NCI-H2196 treated with DMSO at 0.1 percent for 48 hours (cell line): Measurements from ENCODE around the gene WDFY1.

Experiments
- DNase-seq: peaks from one replicate; lab custom pipeline; 2025; ENCODE audit not compliant: unreplicated experiment; lab: John Stamatoyannopoulos, UW

WDFY1 gene

GRCh38 chr2:223930103-223930976 is 14.8 kb downstream of the WDFY1 start:
- no peak for DNase-seq

DNA sequence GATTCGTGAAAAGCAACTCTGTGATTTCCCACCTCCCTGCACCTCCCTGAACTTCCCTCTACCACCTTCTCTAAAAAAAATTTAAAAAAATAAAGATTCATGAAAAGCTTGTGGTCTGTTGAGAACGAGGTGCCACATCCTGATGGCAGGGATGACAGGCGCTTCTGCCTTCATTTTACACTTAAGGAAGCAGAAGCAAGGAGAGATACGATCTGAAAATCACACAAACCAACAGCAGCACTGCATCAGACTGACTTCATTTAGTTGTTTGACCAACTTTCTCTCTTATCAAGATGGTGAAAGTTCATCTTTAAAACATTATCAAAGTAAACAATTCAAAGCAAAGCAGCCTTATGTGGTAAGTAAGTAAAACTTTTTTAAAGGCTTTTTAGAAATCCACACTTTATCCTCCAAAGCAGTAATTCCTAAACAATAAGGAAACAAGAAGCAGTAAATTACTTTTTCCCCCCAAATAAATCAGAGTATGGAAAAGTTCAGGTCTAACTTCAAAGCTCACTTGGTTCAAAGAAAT is 15.5 kb downstream of the WDFY1 start:
- DNase-seq = no peak

DNA sequence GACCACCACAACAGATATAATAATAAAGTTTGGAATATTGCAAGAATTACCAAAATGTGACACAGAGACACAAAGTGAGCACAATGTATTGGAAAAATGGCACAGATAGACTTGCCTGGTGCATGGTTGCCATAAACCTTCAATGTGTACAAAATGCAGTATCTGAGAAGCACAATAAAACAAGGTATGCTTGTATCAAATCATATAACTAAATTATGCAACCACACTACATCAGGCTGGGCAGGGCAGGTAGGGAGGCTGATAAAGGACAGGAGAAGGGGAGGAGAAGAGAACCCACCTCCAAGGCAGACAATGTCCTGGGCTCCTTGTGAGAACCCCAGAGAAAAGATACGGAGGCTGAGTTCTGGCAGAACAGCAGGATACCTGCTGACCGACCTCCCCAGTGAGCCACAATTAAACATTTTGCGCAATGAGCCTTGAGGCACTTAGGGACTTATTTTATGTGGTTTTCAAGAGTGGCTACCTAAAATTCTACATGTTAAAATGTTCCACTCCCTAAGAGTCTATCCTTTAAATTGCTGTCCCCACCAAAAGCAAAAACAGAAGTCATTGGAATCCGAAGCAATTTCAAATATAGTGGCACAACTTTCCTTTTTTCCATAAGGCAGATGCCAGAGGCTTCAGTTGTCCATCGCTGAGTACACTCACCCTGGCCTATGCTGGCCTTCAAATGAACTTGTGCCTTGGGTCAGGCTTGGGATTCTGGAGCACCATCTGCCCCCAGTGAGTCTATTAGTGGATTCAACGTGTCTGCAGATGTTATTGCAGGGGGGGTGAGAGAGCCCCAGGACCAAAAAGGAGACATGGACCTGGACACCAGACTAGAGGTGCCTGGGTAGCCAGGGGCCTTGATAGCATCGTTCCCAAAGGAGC is 16.8 kb downstream of the WDFY1 start:
- no peak for DNase-seq

GRCh38 chr2:223925106-223925505 is 20.0 kb downstream of the WDFY1 start:
- no peak for DNase-seq

DNA sequence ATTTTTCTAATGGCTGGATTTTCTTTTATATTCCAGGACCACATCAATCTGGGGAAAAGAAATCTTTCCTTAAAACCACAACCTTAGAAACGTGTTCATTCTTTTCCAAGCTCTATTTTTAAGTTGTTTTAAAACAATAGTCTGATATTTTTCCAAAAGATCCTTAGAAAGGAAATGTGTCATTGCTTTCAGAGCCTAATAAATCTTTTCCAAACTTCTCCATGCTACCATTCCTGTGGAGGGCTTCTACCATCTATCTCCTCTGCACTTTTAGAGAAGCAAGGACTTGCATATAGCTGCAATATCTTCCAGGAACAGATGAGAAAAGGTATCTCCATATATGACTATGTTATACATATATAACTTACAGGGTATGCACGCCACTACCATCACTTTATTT is 21.2 kb downstream of the WDFY1 start:
- no peak for DNase-seq

- DNase-seq = no peak
Observed at GRCh38 chr2:223922308-223922707, 22.8 kb downstream of the WDFY1 start.

DNA sequence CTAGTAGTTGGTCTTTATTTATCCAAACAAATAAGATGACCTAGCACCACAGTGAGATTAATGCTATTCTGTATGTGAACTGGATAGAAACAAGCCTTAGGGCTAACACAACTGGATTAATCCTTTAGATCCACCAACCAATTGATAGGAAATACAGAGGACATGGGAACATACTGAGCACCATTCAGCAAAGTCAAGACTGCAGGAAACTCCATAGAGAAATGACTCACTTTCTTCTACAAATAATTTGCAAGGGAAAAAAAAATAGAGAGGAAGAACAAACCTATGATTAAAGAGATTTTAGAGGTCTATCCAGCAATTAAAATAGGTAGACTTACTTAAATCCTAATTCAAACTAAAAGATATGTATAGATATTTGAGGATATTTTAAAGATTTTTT is 23.9 kb downstream of the WDFY1 start:
- no peak for DNase-seq

- no peak for DNase-seq
Observed at GRCh38 chr2:223920109-223920508, 25.0 kb downstream of the WDFY1 start.

DNA sequence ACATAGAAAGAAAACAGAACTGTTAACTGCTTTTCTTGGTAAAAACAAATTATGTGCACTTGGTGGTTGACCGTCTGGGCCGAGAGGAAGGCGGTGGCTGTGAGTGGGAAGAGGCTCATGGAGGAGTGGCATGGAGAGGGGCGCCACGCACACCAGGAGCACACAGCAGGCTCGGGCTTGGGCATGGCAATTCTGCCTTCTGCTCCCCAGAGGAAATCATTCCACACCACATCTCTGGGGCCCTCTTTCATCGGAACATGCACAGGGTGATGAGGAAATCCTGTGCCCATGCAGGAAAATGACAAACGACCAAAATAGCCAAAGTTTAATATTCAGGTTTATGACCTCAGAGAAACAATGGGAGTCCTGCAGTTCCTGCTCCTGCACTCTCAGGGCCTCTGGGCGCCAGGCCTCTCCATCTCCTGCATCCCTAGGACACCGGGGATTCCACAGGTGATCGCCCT is 26.4 kb downstream of the WDFY1 start:
- DNase-seq = no peak

DNA sequence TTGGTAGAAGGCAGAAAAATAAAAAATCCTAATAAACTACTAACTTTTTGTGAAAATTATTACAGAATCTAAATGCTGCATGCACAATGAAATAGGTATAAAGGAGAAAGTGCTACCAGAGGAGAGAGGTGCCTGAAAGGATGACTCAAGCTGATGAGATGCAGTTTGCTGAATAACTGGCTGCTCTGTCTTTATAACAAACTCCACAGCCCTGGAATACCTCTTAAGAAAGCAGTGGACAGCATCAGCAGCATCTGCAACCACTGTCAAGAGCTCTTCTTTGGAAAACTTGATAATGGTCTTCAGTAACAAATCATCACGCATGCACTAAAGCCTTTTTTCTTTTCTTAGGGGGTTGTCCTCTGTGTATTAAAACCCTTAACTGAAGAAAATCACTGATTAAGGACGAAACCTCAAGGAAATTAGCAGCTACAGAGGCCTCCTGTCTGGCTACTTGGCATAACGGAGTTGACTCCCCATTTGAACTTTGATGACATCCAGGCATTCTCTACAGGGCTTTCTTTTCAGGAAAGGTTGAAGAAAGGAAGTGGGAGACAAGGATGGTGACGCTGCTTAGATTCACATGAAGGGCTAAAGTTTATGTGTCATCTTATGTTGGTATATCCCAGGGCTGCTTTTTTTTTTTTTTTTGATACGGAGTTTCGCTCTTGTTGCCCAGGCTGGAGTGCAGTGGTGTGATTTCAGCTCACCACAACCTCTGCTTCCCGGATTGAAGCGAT is 28.8 kb downstream of the WDFY1 start:
- DNase-seq = no peak

- DNase-seq = no peak
Observed at GRCh38 chr2:223915071-223915470, 30.1 kb downstream of the WDFY1 start.

DNA sequence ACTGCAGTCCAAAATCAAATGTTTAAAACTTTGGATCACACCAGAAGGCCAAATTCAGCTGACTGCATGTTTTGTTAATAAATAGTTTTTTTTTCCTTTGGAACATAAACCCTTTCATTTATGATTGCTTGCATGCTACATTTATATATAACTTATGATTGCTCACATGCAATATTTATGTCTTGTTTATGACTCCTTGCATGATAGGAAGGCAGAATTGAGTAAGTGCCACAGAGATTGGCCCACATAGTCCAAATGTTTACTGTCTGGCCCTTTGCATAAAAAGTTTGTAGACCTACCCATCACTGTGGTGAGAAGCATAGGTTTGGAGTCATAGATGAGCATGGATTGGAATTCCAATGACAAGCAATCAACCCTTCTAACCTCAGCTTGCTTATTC is 30.8 kb downstream of the WDFY1 start:
- no peak for DNase-seq

GRCh38 chr2:223909001-223909741 is 36.0 kb downstream of the WDFY1 start:
- no peak for DNase-seq

DNA sequence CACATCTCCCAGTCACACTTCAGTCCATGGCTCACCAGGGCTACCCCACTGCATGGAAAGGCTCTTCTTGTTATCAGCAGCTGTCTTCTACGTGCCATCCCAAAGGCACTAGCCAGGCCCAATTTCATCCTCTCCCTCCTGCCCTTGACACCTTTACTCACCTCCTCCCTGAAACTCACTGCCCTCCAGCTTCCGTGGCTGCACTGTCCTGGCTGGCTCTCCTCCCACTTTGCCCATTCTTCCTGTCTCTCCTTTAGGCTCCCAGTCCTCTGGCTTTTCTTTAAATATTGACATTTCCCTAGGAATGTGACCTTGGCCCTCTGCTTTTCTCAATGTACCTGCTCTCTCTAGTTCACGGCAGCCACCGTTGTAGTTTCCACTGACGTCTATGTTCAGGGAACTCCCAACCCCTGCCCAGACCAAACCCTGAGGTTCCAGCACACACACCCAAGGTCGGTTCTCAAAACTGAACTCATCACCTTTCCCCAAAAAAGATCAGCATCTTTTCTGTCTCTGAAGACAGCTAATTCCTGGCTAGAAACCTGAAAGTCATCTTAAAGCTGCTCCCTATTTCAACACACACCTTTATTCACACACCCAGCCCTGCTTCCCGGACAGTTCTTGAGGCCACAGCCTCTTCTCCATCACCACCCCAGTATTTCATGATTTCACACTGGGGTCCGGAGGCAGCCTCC is 36.7 kb downstream of the WDFY1 start:
- DNase-seq = no peak

DNA sequence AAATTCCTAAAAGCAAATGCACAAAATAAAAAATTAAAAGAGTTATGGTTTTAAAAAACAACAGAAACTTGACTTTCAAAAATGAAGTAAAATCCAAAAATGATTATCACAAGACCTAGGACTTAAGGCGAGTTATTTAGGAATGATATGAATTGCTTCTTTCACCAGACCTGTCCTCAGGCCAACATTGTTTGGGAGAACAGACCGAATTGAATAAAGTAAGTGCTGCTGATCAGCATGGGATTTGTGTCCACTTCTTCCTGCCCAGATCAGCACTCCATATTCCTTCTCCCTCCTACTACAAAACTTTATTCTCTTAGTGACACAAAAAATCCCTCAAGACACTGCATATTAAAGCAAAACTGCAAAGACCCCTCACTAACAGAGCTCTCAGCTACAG is 39.1 kb downstream of the WDFY1 start:
- no peak for DNase-seq

- DNase-seq = no peak
Observed at GRCh38 chr2:223901854-223902253, 43.3 kb downstream of the WDFY1 start.

- DNase-seq = no peak
Observed at GRCh38 chr2:223901311-223901710, 43.8 kb downstream of the WDFY1 start.

- no peak for DNase-seq
Observed at GRCh38 chr2:223900531-223900930, 44.6 kb downstream of the WDFY1 start.

- DNase-seq = no peak
Observed at GRCh38 chr2:223900066-223900465, 45.1 kb downstream of the WDFY1 start.
